ENCODE results near the gene TPST2. TPM values are rescaled to one million over a fixed set of nuclear protein-coding genes. Genes with fewer than 3 reads are reported as not detected.

TPST2 gene
- total RNA-seq, 1 experiment from 2014 or later: 11.8 TPM

DNA sequence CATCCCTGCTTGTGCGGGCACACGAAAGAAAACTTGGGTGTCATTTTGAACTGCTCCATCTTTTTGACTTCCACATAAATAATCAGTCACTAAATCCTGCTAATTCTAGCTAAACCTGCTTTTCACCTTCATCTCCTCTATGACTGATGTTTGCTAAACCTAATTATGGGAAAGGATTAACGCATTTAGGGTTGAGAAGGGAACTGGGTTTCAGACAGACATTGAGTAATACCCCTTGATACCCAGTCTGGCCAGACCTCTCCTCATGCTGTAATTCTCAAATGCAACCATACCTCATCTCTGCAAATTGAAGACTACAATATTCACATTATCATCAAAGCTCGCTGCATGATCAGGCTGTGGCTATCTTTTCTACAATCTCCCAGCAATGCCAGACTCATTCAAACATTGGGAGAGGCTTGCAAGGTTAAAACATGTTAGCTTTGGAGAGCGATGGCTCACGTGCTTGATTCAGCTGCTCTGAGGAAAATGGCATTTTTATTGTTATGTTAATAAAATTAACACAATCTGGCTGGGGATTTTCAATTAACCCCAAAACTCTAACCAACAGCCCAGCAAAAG, 108.7 kb downstream of the TPST2 start:
- Histone ChIP-seq H3K27ac (ENCODE audit: low read depth, low read length) (no peak overlapping the region), H2AFZ (ENCODE audit: low read depth, low read length, poor library complexity, severe bottlenecking) (no peak overlapping the region), H4K20me1 (ENCODE audit: insufficient read depth) (no peaks in the 10 kb centered on the region), H3K4me3 (replicated peaks in 1 of 2; ENCODE audit: low read depth in 1 of 2, low read length in 2 of 2) (no peak overlapping the region), H3K9me2 (ENCODE audit: insufficient read depth) (no peaks in the 10 kb centered on the region), H3K36me3 (ENCODE audit: control insufficient read depth in 1 of 2, insufficient read depth in 2 of 2, low read length in 2 of 2) (peaks cover 14 to 17% of the 10 kb centered on the region in 2 experiments; a peak in 3 of 4 replicates), H3K9ac (ENCODE audit: low read length) (no peak overlapping the region), H3K9me3 (ENCODE audit: control insufficient read depth in 1 of 2, insufficient read depth in 1 of 2, low read depth in 1 of 2, low read length in 2 of 2) (no peaks in the 10 kb centered on the region), H3K4me1 (ENCODE audit: control insufficient read depth in 1 of 2, insufficient read depth in 2 of 2, low read length in 2 of 2) (peaks cover 10 to 15% of the 10 kb centered on the region in 2 experiments), H3K4me2 (ENCODE audit: low read length) (no peak overlapping the region), H3K27me3 (ENCODE audit: insufficient read depth, low read length) (no peaks in the 10 kb centered on the region), H3K79me2 (ENCODE audit: insufficient read depth, low read length) (peaks cover 58% of the 10 kb centered on the region)
- DNase-seq (ENCODE audit: low read depth, low spot score) (no peak), ATAC-seq (no peak)
- intact Hi-C loops (cut with micrococcal nuclease): no loop called here
- no TSS peak for BruUV-seq (replicated peaks)
- CTCF ChIA-PET: no interaction called here
- POLR2A ChIA-PET: no interaction called here
- TF ChIP-seq MAX (IDR thresholded peaks at IDR 0.05): no peak
- TF ChIP-seq JUND (IDR thresholded peaks at IDR 0.05): no peak
- no peak for TF ChIP-seq POLR2A (IDR thresholded peaks at IDR 0.05; ENCODE audit: borderline replicate concordance, extremely low read depth, insufficient read depth, insufficient read length)
- no peak for TF ChIP-seq CTCF (IDR thresholded peaks at IDR 0.05 in 2 of 3, conservative IDR thresholded peaks at IDR 0.05 in 1 of 3; ENCODE audit: borderline replicate concordance in 1 of 3, insufficient read depth in 1 of 3, low read depth in 2 of 3, low read length in 2 of 3)
- TF ChIP-seq ELF1 (IDR thresholded peaks at IDR 0.05; ENCODE audit: borderline replicate concordance, low read depth): no peak
- TF ChIP-seq SP1 (IDR thresholded peaks at IDR 0.05; ENCODE audit: low read depth): no peak
- no peak for TF ChIP-seq CBX3 (IDR thresholded peaks at IDR 0.05; ENCODE audit: low read depth)
- TF ChIP-seq EZH2 (IDR thresholded peaks at IDR 0.05): no peak
- no peak for TF ChIP-seq ATF3 (IDR thresholded peaks at IDR 0.05)
- no peak for TF ChIP-seq FOSL1 (IDR thresholded peaks at IDR 0.05; ENCODE audit: low read depth)
- RAD21 ChIA-PET (ENCODE audit: low non-redundant PET in 1 of 2, low total read pairs in 2 of 2, uncharacterized antibody in 2 of 2, unreplicated experiment in 2 of 2): no interaction called here

All from HCT116 (cell line).